Keratinocyte (primary cell): ENCODE data around the gene ELOVL7. TPM values are rescaled to one million over a fixed set of nuclear protein-coding genes. Genes with fewer than 3 reads are reported as not detected.

Experiments
- DNase-seq: peaks from one replicate; pipeline ENCODE4 v3.0.0-alpha.2; 2011; ENCODE audit warnings: low read depth, missing footprints, low spot score
- FAIRE-seq: peaks from 2 replicates; lab custom pipeline; 2011; peaks lifted over from hg19 to GRCh38; lab: Jason Lieb, UNC
- H2AFZ ChIP-seq: 2 replicates; pipeline ENCODE4 v1.6.0; 2012; ENCODE audit warnings: low read length, control low read depth, inconsistent platforms; ENCODE audit not compliant: control insufficient read depth
- H3K27ac ChIP-seq: 2 replicates; pipeline ENCODE4 v1.5.1; 2011; ENCODE audit warnings: low read length; ENCODE audit not compliant: control insufficient read depth, insufficient read depth
- H3K27me3 ChIP-seq: 3 replicates; pipeline ENCODE4 v1.6.0; 2011; ENCODE audit warnings: low read length; ENCODE audit not compliant: control insufficient read depth, insufficient read depth; ENCODE audit errors: extremely low read depth
- H3K36me3 ChIP-seq, 2 experiments: 2 replicates in 1 of 2; 3 replicates in 1 of 2; pipeline ENCODE4 v1.5.1; 2011; ENCODE audit warnings: low read length in 2 of 2, mild to moderate bottlenecking in 1 of 2; ENCODE audit not compliant: control insufficient read depth in 2 of 2, insufficient read depth in 2 of 2; ENCODE audit errors: extremely low read depth in 1 of 2
- H3K4me1 ChIP-seq: 3 replicates; pipeline ENCODE4 v1.5.1; 2011; ENCODE audit warnings: low read length; ENCODE audit not compliant: control insufficient read depth, insufficient read depth; ENCODE audit errors: extremely low read depth
- H3K4me2 ChIP-seq: 3 replicates; pipeline ENCODE4 v1.6.0; 2011; ENCODE audit warnings: low read depth, low read length; ENCODE audit not compliant: control insufficient read depth, insufficient read depth; ENCODE audit errors: extremely low read depth
- H3K4me3 ChIP-seq, 3 experiments: fragments of 200-600 bp in 1 of 3; sonication (generic) in 1 of 3; 2 replicates in 2 of 3; 3 replicates in 1 of 3; pipeline ENCODE4 v1.5.1; 2011 to 2016; ENCODE audit warnings: low read length in 3 of 3, mild to moderate bottlenecking in 3 of 3, control low read depth in 2 of 3, inconsistent platforms in 1 of 3, low read depth in 1 of 3, mixed read lengths in 1 of 3, mixed run types in 1 of 3, moderate library complexity in 1 of 3; ENCODE audit not compliant: control insufficient read depth in 2 of 3, insufficient read depth in 2 of 3; ENCODE audit errors: extremely low read depth in 1 of 3
- H3K79me2 ChIP-seq: 2 replicates; pipeline ENCODE4 v1.6.0; 2012; ENCODE audit warnings: low read length; ENCODE audit not compliant: control insufficient read depth, insufficient read depth
- H3K9ac ChIP-seq: 3 replicates; pipeline ENCODE4 v1.6.0; 2011; ENCODE audit warnings: low read length; ENCODE audit not compliant: control insufficient read depth, insufficient read depth; ENCODE audit errors: extremely low read depth
- H3K9me1 ChIP-seq: 3 replicates; pipeline ENCODE4 v1.6.0; 2011; ENCODE audit warnings: low read length; ENCODE audit not compliant: control insufficient read depth, insufficient read depth; ENCODE audit errors: extremely low read depth
- H3K9me3 ChIP-seq: 2 replicates; pipeline ENCODE4 v1.5.1; 2012; ENCODE audit warnings: low read depth, low read length; ENCODE audit not compliant: control insufficient read depth
- H4K20me1 ChIP-seq: 3 replicates; pipeline ENCODE4 v1.6.0; 2011; ENCODE audit warnings: low read length; ENCODE audit not compliant: control insufficient read depth, insufficient read depth; ENCODE audit errors: extremely low read depth
- EZH2 ChIP-seq: IDR thresholded peaks from one replicate; pipeline ENCODE4 v1.6.1; 2012; ENCODE audit warnings: inconsistent platforms, mild to moderate bottlenecking, low read length, moderate library complexity
- dilution Hi-C: fragments of 300-500 bp; cut with MboI; formaldehyde crosslinking; loops from one replicate; pipeline ENCODE4 v1.7.0; 2020; ENCODE audit warnings: low sequenced_read_pairs; ENCODE audit not compliant: extremely low pct_ligation_motif_present
- polyA plus RNA-seq, 5 experiments: library from polyadenylated mRNA; depleted of rRNA in 3 of 5; stranded (reverse) in 3 of 5; stranded (forward) in 1 of 5; unstranded in 1 of 5; fragments of >200 nt; gene quantifications; 1 replicate in 1 of 5; 2 replicates in 3 of 5; 3 replicates in 1 of 5; pipeline versions ENCODE4 v1.2.1 to v1.2.3, GENCODE V29; 2011 to 2012; ENCODE audit warnings: missing spikeins in 2 of 5, low read depth in 1 of 5, low replicate concordance in 1 of 5
- TF ChIP-seq, protein P1 (sequence below), 3 experiments: IDR thresholded peaks in 1 of 3; conservative IDR thresholded peaks in 1 of 3; optimal IDR thresholded peaks in 1 of 3; 2 replicates in 2 of 3; 3 replicates in 1 of 3; pipeline versions ENCODE3 to v1.5.1; 2011; ENCODE audit warnings: low read length in 3 of 3, mild to moderate bottlenecking in 3 of 3, moderate library complexity in 2 of 3, control low read depth in 1 of 3, inconsistent platforms in 1 of 3; ENCODE audit not compliant: insufficient read depth in 2 of 3; ENCODE audit errors: extremely low read depth in 1 of 3

Gene ELOVL7
- polyA plus RNA-seq, 1 donor (not counting 4 experiments of a cell fraction or from before 2014, with no cell fraction given), result 12.0 TPM

DNA sequence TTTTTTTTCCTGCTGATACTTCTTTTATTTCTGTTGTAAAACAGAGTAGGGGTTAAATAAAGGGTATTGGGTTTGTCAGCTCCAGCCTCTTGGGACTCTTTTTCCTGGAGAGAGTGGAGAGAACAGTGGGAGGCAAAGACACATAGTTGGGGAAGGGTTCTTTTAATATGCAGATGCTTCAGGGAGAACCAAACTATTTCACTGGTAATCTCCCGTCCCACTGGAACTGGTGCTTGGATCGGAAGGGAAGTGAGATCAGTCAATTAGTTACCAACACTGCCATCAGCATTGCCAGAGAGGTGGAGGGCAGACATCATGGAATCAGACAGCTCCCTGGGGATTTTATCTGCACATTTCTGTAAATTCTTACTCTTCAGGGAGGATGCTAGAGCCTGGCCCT, 47.6 kb upstream of the ELOVL7 start:
- no peak overlapping the region for H3K27ac ChIP-seq
- peaks cover 0 to 2% of the 10 kb centered on the region in 2 experiments for H3K36me3 ChIP-seq
- TF ChIP-seq, protein P1, sequence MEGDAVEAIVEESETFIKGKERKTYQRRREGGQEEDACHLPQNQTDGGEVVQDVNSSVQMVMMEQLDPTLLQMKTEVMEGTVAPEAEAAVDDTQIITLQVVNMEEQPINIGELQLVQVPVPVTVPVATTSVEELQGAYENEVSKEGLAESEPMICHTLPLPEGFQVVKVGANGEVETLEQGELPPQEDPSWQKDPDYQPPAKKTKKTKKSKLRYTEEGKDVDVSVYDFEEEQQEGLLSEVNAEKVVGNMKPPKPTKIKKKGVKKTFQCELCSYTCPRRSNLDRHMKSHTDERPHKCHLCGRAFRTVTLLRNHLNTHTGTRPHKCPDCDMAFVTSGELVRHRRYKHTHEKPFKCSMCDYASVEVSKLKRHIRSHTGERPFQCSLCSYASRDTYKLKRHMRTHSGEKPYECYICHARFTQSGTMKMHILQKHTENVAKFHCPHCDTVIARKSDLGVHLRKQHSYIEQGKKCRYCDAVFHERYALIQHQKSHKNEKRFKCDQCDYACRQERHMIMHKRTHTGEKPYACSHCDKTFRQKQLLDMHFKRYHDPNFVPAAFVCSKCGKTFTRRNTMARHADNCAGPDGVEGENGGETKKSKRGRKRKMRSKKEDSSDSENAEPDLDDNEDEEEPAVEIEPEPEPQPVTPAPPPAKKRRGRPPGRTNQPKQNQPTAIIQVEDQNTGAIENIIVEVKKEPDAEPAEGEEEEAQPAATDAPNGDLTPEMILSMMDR (optimal IDR thresholded peaks at IDR 0.05 in 1 of 3, IDR thresholded peaks at IDR 0.05 in 1 of 3, conservative IDR thresholded peaks at IDR 0.05 in 1 of 3; ENCODE audit: extremely low read depth in 1 of 3, insufficient read depth in 2 of 3, low read length in 3 of 3), result no peak
- H3K9ac ChIP-seq, result no peak overlapping the region
- no peaks in the 10 kb centered on the region for H3K9me3 ChIP-seq
- dilution Hi-C loops, result no loop called here
- no peaks in the 10 kb centered on the region for H3K4me1 ChIP-seq
- H3K9me1 ChIP-seq, result no peaks in the 10 kb centered on the region
- no peak overlapping the region for H3K4me3 ChIP-seq
- DNase-seq (no peak), FAIRE-seq (no peak)
- H3K4me2 ChIP-seq, result no peak overlapping the region
- no peak overlapping the region for H2AFZ ChIP-seq
- no peaks in the 10 kb centered on the region for H4K20me1 ChIP-seq
- no peaks in the 10 kb centered on the region for H3K79me2 ChIP-seq
- no peaks in the 10 kb centered on the region for H3K27me3 ChIP-seq

DNA sequence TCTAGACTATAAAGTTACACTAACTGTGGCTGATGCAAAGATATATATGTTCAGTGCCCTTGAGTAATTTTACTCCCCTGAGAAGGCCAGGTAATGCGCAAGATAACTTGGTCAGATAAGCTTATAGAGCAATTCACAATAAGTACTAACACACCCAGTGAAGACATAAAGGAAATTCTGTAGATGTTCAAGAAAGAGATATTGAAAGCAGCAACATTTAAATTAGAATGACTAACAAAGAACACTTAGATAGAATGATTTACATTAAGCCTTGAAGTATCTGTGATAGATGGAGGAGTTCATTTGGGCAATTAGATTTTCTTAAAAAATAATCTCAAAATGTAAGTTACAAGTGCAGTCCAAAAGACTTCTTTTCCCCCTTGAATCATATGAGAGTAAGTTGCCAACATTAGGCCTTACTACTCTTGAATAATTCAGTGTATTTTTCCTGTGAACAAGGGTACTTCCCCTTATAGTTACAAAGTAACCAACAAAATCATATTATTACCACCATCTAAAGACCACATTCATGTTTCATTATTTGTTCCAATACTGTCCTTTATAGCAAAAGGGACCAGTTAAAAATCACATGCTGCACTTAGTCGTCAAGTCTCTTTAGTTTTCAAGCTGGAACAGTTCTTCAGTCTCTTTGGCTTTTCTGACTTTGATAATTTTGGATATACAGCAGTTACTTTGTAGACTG, 44.4 kb upstream of the ELOVL7 start:
- Histone ChIP-seq H3K9me1 (no peaks in the 10 kb centered on the region), H4K20me1 (no peaks in the 10 kb centered on the region), H3K9me3 (no peaks in the 10 kb centered on the region), H3K27me3 (no peaks in the 10 kb centered on the region), H2AFZ (no peak overlapping the region), H3K36me3 (no peaks in the 10 kb centered on the region), H3K4me2 (no peak overlapping the region), H3K79me2 (no peaks in the 10 kb centered on the region), H3K4me3 (no peak overlapping the region), H3K27ac (no peak overlapping the region), H3K4me1 (no peaks in the 10 kb centered on the region), H3K9ac (no peak overlapping the region)
- no peak for TF ChIP-seq EZH2
- TF ChIP-seq, protein P1 (optimal IDR thresholded peaks at IDR 0.05 in 1 of 3, IDR thresholded peaks at IDR 0.05 in 1 of 3, conservative IDR thresholded peaks at IDR 0.05 in 1 of 3; ENCODE audit: extremely low read depth in 1 of 3, insufficient read depth in 2 of 3, low read length in 3 of 3), result no peak
- no peak for DNase-seq
- no peak for FAIRE-seq
- dilution Hi-C loops, result no loop called here
